ENCODE results near the gene ASCC2.

- TF ChIP-seq ZBTB21 (CRISPR knock-in tag; IDR thresholded peaks at IDR 0.05; ENCODE audit: borderline replicate concordance): no peak
- no peak for TF ChIP-seq CTCF (IDR thresholded peaks at IDR 0.05)
- TF ChIP-seq MAX (CRISPR knock-in tag; IDR thresholded peaks at IDR 0.05): no peak
- TF ChIP-seq ZNF232 (CRISPR knock-in tag; IDR thresholded peaks at IDR 0.05): no peak
- TF ChIP-seq MXD4 (CRISPR knock-in tag; IDR thresholded peaks at IDR 0.05; ENCODE audit: borderline replicate concordance): no peak
- no peak for TF ChIP-seq ZBTB43 (CRISPR knock-in tag; IDR thresholded peaks at IDR 0.05)
- no peak for TF ChIP-seq USF1 (CRISPR knock-in tag; IDR thresholded peaks at IDR 0.05)
These were observed 8.2 kb upstream of the ASCC2 start for GRCh38 chr22:29846290-29846689.

Data from WTC11 (cell line).